Activated CD4-positive, CD25-positive, alpha-beta regulatory T cell (primary cell): Measurements from ENCODE around the gene PSMD10.

Experiments used
- DNase-seq, 4 experiments: peaks; one replicate each; lab custom pipeline; 2025; lab: John Stamatoyannopoulos, UW

PSMD10 gene, protein sequence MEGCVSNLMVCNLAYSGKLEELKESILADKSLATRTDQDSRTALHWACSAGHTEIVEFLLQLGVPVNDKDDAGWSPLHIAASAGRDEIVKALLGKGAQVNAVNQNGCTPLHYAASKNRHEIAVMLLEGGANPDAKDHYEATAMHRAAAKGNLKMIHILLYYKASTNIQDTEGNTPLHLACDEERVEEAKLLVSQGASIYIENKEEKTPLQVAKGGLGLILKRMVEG

DNA sequence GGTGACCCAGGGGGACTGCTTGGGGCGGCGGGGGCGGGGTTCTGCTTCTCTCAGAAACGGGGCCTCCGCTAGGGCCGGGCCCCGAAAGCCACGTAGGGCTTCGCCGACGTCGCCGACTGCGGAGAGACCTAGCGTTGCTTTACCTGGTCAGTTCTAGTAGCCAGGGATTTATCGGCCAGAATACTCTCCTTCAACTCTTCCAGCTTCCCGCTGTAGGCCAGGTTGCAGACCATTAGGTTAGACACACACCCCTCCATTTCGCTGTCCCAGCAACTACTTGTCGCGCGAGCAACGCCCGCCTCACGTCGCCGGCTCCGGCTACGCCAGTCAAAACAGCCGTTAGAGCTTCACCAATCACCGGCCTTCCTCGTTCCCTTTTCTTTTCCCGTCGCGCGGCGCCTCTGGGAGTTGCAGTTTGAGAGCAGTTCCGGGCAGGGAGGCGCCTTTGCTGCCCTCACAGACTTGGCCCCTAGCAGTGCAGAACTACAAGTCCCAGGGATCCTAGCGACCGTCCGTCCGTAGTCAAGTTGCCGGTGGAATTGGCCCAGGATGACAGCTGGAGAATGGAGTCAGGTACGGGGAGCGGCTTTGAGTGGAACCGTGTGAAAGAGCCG, at the start of gene PSMD10, which contains the start of gene ATG4A:
Gene PSMD10 (minus strand): TSS at position 279 of the 614 bp plus-strand sequence. CDS start 22 bp downstream, at position 257.
Gene ATG4A (plus strand): TSS at position 515 of the 614 bp plus-strand sequence. CDS start 49 bp downstream, at position 564.
- DNase-seq = peak; percentile 55 to 76 (median 72)

DNA sequence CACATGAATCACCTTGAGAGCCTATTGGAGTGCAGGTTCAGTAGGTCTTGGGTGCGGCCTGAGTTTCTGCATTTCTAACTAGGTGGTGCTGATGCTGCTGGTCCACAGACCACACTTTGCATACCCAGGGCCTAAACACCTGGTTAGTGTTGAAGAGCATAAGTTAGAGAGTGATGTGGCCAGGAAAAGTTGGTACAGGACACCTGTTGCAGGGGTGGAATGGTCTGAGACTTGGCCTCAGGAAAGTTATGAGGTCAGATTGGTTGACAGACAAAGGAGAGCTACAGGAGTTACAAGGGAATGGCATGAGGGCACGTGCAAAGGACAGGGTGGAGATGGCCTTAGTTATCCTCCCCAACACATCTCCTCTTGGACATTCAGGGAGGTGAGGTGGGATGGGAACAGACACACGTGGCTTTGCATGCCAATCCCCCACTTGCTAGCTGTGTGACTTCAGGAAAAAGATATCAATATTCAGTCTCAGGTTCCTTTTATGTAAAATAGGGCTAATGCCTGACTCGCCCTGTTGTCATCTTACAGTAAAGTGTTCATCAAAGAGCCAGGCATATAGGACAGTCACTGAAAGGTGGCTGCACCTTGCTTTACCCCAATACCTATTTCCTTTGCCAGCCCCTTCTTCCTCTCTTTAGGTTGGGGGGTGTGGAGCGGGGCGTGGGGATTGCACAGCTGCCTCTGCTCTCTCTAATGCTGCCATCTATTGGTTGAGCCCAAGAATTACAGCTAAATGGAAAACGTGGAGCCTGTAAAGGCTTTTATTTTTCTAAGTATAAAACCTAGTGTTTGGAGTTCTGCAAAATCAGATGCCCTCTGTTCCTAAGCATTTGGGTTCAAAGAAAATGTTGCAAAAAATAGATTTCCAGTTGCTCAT, 47.7 kb upstream of the PSMD10 start:
- DNase-seq = no peak

DNA sequence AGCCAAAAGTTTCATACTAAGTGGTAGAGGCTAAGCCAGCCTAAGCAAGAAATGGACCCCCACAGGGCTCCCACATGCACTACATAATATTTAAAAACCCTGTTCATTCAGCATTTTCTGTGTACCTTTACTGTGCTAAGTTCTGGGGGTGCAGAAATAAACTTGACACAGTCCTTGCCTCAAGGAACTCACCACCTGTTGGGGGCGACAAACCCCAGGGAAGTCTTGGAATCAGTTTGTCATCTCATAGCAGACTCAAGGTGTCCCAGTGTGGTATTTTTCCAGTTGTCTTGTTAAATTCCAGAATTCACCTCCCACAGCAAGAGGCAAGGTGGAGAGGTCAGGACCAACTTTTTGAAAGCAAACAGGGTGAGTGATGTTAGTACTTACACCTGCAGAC, 43.4 kb upstream of the PSMD10 start:
- DNase-seq = no peak

- DNase-seq = no peak
Observed at GRCh38 chrX:108132876-108133275, 41.5 kb upstream of the PSMD10 start.

DNA sequence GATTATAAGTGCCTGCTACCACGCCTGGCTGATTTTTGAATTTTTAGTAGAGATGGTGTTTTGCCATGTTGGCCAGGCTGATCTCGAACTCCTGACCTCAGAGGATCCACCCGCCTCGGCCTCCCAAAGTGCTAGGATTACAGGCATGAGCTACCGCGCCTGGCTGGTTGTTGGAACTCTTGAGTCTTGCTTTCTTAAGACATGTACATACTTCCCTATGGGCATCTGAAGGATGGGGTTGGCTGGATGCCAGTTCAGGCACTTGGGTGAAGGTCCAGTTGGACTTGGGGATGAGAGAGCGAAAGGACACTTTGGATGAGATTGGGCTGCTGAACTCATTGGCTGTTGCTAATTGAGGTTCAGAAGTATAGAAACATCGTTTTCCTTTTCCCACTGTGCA, 40.7 kb upstream of the PSMD10 start:
- no peak for DNase-seq

GRCh38 chrX:108131471-108131870, 40.1 kb upstream of the PSMD10 start:
- DNase-seq = no peak

GRCh38 chrX:108130889-108131288, 39.5 kb upstream of the PSMD10 start:
- DNase-seq = no peak

DNA sequence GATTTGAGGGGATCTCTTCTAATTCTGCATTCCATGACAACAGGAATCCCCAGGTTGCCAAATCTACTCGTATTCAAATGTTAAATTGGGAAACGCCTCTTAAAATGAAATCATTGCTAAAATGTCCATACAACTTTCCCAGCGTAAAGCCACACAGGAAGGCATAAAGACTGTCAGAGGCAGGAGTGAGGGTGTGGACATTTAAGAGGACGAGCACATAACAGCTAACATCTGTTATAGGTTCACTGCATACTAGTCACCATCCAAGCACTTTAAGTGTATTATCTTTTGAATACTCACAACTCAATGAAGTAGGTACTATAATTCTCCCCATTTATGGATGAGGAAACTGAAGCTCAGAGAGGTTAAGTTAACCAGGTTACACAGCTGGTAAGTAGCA, 35.8 kb upstream of the PSMD10 start:
- no peak for DNase-seq

DNA sequence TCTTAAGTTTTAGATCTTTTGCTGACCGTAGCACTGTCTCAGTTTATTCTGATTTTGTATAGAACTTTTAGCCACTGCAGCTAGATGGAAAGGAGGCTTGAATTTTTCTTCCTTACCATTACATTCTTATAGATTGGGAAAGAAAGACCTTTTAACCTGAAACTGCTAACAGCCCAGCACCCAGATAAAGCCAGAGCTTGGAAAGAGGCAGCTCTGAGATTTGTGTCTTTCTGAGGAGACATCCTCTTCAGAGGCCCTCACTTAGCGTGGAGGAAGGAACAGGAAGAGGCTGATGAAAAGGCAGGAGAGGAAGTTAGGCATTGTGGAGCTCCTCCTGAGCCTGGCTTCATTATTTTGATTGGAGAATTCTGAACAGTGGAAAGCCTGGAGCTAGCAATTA, 35.3 kb upstream of the PSMD10 start:
- no peak for DNase-seq

DNA sequence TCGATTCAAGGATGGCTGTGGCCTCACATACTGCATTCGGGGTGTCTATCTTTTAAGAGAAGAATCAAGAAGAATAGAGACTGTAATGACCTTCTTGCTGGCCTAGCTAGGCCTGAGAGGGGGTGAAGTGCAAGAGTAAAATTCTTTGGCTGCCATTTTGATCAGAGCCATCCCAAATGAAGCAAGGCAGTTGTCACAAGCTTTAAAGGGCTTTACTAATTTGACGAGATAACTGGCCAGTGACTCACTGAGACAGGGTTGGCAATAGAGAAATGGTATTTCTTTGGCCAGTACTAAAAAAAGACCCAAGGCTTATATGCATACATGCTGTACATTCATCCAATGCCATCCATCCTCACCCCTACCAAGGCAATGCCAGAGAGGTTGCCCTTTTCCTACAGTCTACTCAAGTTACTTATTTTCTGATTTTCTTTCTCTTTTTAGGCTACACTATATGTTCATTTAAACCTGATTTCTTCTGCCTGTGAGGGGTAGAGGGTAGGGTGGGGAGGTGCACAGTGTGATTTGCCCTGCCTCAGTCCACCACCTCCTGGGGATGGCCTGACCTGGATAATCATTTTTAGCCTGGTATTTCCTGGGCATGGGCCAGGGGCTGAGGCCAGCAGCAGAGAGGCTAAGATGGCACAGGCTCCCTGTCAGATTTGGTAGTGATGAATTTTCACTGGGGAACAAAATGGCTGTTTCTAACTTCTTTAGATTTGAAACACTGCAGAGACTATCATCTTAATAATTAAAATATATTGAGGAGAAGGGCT, 32.4 kb upstream of the PSMD10 start:
- DNase-seq = no peak

GRCh38 chrX:108122748-108123147, 31.4 kb upstream of the PSMD10 start:
- DNase-seq = no peak

DNA sequence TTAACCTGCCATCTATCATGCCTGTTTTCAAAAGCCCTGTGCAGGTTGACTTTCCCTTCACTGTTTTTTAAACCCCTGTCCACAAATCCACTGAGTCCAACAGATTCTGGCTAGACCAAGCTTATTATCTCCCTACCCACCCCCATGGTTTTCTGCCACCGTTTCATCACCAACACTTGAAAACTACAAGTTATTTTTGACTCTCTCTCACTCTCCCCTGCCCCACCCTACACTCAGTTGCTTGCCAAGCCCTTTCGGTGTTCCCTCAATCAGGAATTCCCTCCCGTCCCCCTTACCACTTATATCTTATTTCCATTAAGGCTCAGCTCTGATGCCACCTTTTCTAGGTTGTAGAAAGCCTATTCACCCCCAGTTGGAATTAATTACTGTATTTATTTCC, 29.9 kb upstream of the PSMD10 start:
- no peak for DNase-seq

DNA sequence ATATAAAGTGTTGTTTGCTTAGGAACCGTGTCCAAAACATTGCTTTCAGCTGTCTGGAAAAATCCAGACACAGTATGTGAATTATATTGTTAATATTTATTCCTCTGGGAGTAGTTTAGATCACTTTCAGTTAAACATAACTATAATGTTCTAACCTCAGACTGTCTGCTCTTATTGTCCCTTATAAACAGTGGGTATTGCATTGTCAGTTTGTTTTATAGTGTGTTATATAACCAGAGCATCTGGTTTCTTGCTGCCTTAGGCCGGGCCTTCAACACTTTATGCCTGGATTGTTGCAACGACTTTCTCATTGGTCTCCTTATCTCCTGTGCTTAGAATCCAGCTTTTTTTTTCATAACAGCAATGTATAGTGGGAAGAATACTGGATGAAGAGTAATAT, 26.6 kb upstream of the PSMD10 start:
- DNase-seq = no peak

GRCh38 chrX:108114541-108114940, 23.2 kb upstream of the PSMD10 start:
- DNase-seq = no peak

GRCh38 chrX:108105473-108105872, 14.1 kb upstream of the PSMD10 start:
- DNase-seq = no peak

DNA sequence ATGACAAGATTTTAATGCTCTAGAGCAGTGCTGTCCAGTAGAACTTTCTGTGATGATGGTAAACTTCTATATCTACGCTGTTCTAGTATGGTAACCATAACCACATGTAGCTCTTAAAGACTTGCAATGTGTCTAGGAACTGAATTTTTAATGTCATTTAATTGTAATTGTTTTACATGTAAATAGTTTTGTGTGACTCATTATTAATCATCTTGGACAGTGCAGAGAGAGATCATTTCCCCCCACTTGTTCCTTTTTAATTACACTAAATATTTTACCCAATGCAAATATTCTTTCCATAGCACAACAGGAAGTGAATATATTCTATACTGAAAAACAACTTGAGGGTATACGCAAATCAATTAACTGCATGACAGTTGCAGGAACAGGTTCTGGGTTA, 6.0 kb upstream of the PSMD10 start:
- no peak for DNase-seq

DNA sequence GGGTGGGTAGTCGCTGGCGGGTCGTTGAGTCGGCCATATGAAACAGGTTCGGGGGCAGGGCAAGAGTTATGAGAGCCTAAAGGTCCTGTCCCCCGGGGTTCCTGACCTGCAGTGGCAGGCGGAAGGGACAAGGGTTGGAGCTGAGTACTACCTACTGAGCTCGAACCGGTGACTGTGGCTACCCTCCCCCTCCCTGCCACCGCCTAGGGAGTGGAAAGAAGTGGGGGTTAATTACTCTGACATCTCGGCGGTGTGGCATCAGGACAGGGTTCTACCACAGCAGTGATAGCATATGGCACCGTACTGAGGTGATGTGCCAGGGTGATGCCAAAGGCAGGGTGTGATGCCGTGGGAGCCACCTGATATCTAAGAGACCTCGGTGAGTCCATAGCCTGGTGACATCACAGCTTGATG, 543 bp upstream of the PSMD10 start:
- peak; percentile 1 to 8 (median 6) for DNase-seq

- no peak for DNase-seq
Observed at GRCh38 chrX:108090491-108091263, 665 bp downstream of the PSMD10 start.

- DNase-seq = no peak
Observed at GRCh38 chrX:108088511-108088910, 2.8 kb downstream of the PSMD10 start.

GRCh38 chrX:108087792-108088191, 3.5 kb downstream of the PSMD10 start:
- no peak for DNase-seq

DNA sequence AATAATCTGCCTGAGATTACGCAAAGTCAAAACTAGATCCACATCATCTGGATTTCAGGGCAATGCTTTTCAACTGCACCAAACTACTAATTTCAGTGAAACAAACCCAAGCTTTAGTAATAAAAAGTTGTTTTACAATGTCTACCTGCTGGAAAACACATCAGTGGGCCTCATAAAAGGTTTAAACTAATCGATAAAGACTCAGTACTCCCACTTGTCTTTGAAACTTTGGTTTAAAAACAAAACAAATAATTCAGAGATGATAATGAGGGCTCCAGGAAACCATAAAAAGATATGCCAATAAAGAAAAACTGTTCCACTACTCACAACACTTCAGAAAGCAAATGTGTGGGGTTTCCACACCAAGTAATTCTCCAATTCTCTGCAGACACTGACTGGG, 10.2 kb downstream of the PSMD10 start:
- DNase-seq = no peak
